ENCODE results near the gene IFITM2.
A peak's percentile ranks its signal among the peaks of the same experiment; 100 is the strongest.

Gene IFITM2

DNA sequence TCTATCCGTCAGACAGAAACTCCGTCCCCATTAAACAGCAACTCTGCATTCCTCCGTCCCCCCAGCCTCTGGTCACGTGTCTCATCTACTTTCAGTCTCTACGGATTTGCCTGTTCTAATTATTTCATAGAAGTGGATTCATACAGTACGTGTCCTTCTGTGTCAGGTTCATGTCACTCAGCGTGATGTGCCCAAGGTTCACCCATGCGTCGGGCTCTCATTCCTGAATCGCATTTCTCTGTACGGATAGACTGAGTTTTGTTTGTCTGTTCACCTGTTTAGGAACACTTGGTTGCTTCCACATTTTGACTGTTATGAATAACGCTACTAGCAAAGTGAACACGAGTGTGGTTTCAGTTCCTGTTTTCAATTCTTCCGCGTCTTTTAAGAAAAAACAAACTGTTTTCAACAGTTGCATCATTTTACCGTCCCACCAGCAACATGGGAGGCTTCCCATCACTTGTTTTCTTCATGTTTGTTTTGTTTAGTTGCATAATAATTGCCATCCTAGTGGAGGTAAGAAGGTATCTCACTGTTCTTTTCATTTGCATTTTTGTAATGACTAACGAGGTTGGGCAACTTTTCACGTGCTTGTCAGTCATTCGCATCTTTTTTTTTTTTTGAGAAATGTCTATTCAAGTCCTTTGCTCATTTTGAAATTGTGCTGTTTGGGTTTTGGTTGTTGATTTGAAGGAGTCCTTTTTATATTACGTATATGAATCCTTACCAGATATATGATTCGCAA lies 38.3 kb upstream of the IFITM2 start:
- peak overlapping the region; percentile 86 for H3K9ac ChIP-seq (ENCODE audit: low read depth, low read length, poor library complexity, severe bottlenecking)
- peak overlapping the region; percentile 92 for H3K4me2 ChIP-seq (ENCODE audit: low read depth, low read length, poor library complexity, severe bottlenecking)
- peak overlapping the region; percentile 75 for H3K4me3 ChIP-seq (ENCODE audit: low read length, poor library complexity, severe bottlenecking)

DNA sequence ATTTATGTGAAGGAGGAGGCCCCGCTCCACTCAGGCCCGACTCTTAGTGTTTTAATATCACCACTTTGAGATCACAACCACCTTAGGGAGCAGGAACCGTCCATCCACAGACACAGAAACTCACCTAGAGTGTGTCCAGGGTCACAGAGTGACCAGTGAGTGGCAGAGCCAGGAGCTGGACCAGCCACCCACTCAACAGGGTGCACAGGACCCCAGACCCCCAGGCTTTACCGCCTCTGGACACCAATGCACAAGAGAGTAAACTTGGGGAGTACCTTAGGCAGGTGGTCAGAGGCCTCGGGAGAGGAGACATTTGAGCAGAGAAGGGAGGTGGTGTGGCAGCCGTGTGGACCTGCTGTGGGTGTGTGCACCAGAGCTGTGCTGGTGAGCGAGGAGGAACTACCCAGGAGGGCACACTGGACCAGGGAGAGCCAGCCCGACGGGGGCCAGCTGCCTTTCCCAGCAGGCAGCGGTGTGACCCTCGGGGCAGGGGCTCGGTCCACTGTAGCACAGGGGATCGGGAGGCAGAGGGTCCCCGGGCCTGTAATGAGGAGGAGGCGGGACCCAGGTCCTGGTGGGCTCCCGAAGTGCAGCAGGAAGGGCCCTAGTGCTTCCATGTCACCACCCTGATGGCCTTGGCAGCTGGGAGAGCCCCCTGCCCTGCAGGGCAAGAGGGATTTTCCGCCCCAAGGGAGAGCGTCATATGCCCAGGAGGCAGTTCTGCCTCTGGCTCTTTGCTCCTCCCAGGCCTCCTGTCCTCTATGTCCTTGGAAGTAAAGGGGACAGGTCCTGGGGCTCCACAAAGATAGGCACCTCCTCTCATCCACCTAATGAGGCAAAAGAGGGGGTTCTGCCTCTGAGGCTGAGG lies 36.9 kb upstream of the IFITM2 start:
- no peak overlapping the region for H3K4me3 ChIP-seq (ENCODE audit: low read length, poor library complexity, severe bottlenecking)
- H4K20me1 ChIP-seq (ENCODE audit: insufficient read depth, low read length, poor library complexity, severe bottlenecking): no peaks in the 10 kb centered on the region
- peaks cover 11% of the 10 kb centered on the region; the same call in 1 of the 2 replicates for H3F3A ChIP-seq (ENCODE audit: low read depth)
- H3K79me2 ChIP-seq (ENCODE audit: insufficient read depth, low read length): peaks cover 6% of the 10 kb centered on the region; the same call in 1 of the 2 replicates
- H3K4me2 ChIP-seq (ENCODE audit: low read depth, low read length, poor library complexity, severe bottlenecking): peak overlapping the region; percentile 92
- H3K27me3 ChIP-seq (ENCODE audit: insufficient read depth, low read length, poor library complexity, severe bottlenecking): no peaks in the 10 kb centered on the region
- H2AFZ ChIP-seq (ENCODE audit: low read length): no peak overlapping the region
- peak overlapping the region; percentile 50 for H3K9ac ChIP-seq (ENCODE audit: low read depth, low read length, poor library complexity, severe bottlenecking)
- no peaks in the 10 kb centered on the region for H3K9me3 ChIP-seq (ENCODE audit: insufficient read depth, low read depth, low read length)
- H3K4me1 ChIP-seq (ENCODE audit: insufficient read depth, low read length, poor library complexity, severe bottlenecking): peaks cover 23% of the 10 kb centered on the region
- no peak for TF ChIP-seq EZH2phosphoT487 (IDR thresholded peaks at IDR 0.05; ENCODE audit: borderline replicate concordance)
- no peaks in the 10 kb centered on the region for H3K36me3 ChIP-seq (ENCODE audit: insufficient read depth, low read length)
- H3K9me2 ChIP-seq (replicated peaks; ENCODE audit: low read depth, low read length): no peaks in the 10 kb centered on the region

More for the DNA sequence above, 38.3 kb upstream of the IFITM2 start:
- no peak for TF ChIP-seq EZH2phosphoT487 (IDR thresholded peaks at IDR 0.05; ENCODE audit: borderline replicate concordance)
- TF ChIP-seq, protein P1, sequence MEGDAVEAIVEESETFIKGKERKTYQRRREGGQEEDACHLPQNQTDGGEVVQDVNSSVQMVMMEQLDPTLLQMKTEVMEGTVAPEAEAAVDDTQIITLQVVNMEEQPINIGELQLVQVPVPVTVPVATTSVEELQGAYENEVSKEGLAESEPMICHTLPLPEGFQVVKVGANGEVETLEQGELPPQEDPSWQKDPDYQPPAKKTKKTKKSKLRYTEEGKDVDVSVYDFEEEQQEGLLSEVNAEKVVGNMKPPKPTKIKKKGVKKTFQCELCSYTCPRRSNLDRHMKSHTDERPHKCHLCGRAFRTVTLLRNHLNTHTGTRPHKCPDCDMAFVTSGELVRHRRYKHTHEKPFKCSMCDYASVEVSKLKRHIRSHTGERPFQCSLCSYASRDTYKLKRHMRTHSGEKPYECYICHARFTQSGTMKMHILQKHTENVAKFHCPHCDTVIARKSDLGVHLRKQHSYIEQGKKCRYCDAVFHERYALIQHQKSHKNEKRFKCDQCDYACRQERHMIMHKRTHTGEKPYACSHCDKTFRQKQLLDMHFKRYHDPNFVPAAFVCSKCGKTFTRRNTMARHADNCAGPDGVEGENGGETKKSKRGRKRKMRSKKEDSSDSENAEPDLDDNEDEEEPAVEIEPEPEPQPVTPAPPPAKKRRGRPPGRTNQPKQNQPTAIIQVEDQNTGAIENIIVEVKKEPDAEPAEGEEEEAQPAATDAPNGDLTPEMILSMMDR (conservative IDR thresholded peaks at IDR 0.05; ENCODE audit: low read length): peak; percentile 23; the same call in 1 of the 2 replicates
- Histone ChIP-seq H3K79me2 (ENCODE audit: insufficient read depth, low read length) (peaks cover 6% of the 10 kb centered on the region; the same call in 1 of the 2 replicates), H3K9me3 (ENCODE audit: insufficient read depth, low read depth, low read length) (no peaks in the 10 kb centered on the region), H3K36me3 (ENCODE audit: insufficient read depth, low read length) (no peaks in the 10 kb centered on the region), H3K9me2 (replicated peaks; ENCODE audit: low read depth, low read length) (no peaks in the 10 kb centered on the region), H2AFZ (ENCODE audit: low read length) (peak overlapping the region; percentile 53), H3K4me1 (ENCODE audit: insufficient read depth, low read length, poor library complexity, severe bottlenecking) (peaks cover 23% of the 10 kb centered on the region), H3K27me3 (ENCODE audit: insufficient read depth, low read length, poor library complexity, severe bottlenecking) (no peaks in the 10 kb centered on the region), H4K20me1 (ENCODE audit: insufficient read depth, low read length, poor library complexity, severe bottlenecking) (no peaks in the 10 kb centered on the region), H3F3A (ENCODE audit: low read depth) (peaks cover 11% of the 10 kb centered on the region; the same call in 1 of the 2 replicates)

DNA sequence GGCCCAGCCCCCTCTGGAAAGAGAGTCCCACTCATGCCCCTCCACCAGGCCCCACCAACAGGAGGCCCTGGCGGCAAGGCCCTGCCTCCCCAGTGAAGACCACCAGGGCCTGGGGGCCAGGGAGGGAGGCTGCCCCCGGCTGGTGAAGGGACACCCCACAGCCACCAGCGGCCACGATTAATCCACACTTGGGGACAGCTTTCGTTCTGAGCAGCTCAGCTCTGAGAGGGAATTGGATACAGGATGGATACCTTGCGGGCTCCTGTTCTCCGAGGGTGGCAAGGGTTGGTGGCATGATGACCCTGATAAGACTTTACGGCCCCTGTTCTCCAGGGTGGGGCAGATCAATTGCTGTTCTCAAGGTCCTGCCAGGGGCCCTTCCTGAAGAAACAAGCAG lies 36.3 kb upstream of the IFITM2 start:
- Histone ChIP-seq H3K9ac (ENCODE audit: low read depth, low read length, poor library complexity, severe bottlenecking) (no peak overlapping the region), H3K36me3 (ENCODE audit: insufficient read depth, low read length) (no peaks in the 10 kb centered on the region), H3K4me3 (ENCODE audit: low read length, poor library complexity, severe bottlenecking) (no peak overlapping the region), H3K4me1 (ENCODE audit: insufficient read depth, low read length, poor library complexity, severe bottlenecking) (peaks cover 23% of the 10 kb centered on the region), H3K27me3 (ENCODE audit: insufficient read depth, low read length, poor library complexity, severe bottlenecking) (no peaks in the 10 kb centered on the region), H3K79me2 (ENCODE audit: insufficient read depth, low read length) (peaks cover 6% of the 10 kb centered on the region; the same call in 1 of the 2 replicates), H2AFZ (ENCODE audit: low read length) (no peak overlapping the region), H3F3A (ENCODE audit: low read depth) (peaks cover 11% of the 10 kb centered on the region; the same call in 1 of the 2 replicates), H3K9me2 (replicated peaks; ENCODE audit: low read depth, low read length) (no peaks in the 10 kb centered on the region), H3K4me2 (ENCODE audit: low read depth, low read length, poor library complexity, severe bottlenecking) (no peak overlapping the region), H4K20me1 (ENCODE audit: insufficient read depth, low read length, poor library complexity, severe bottlenecking) (no peaks in the 10 kb centered on the region), H3K9me3 (ENCODE audit: insufficient read depth, low read depth, low read length) (no peaks in the 10 kb centered on the region)
- no peak for TF ChIP-seq EZH2phosphoT487 (IDR thresholded peaks at IDR 0.05; ENCODE audit: borderline replicate concordance)
